GM12864 (cell line): Measurements from ENCODE around the gene HMG20A.

Source experiments
- DNase-seq: peaks from one replicate; pipeline ENCODE4 v3.0.0-alpha.2; 2011; ENCODE audit warnings: low read depth
- H3K4me3 ChIP-seq: 2 replicates; pipeline ENCODE4 v1.5.1; 2011; ENCODE audit warnings: mild to moderate bottlenecking, low read depth, low read length, control low read depth
- TF ChIP-seq, protein P1 (sequence below): IDR thresholded peaks from 2 replicates; pipeline ENCODE4 v1.5.1; 2011; ENCODE audit warnings: low read depth, mild to moderate bottlenecking, moderate library complexity, low read length, control low read depth, inconsistent platforms; ENCODE audit errors: missing control alignments

Gene HMG20A

DNA sequence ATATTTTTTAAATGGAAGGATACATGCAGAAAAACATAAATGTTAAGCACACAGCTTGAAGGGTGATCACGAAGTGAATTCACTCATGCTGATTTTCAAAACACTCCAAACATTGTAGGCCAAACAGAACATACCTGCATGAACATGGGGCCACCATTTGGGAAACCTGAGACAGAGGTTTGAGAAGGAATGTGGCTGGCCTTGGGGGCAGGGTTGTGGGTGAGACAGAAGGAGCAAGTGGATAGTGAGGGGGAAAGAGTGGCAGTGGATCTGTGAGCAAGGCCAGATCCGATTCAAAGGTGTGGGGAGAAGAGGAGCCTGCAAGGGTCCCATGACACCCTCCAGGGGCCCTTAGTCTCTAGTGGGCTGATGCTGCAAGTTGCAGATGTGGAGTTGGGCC is 94.9 kb downstream of the HMG20A start:
- no peak for DNase-seq
- TF ChIP-seq, protein P1, sequence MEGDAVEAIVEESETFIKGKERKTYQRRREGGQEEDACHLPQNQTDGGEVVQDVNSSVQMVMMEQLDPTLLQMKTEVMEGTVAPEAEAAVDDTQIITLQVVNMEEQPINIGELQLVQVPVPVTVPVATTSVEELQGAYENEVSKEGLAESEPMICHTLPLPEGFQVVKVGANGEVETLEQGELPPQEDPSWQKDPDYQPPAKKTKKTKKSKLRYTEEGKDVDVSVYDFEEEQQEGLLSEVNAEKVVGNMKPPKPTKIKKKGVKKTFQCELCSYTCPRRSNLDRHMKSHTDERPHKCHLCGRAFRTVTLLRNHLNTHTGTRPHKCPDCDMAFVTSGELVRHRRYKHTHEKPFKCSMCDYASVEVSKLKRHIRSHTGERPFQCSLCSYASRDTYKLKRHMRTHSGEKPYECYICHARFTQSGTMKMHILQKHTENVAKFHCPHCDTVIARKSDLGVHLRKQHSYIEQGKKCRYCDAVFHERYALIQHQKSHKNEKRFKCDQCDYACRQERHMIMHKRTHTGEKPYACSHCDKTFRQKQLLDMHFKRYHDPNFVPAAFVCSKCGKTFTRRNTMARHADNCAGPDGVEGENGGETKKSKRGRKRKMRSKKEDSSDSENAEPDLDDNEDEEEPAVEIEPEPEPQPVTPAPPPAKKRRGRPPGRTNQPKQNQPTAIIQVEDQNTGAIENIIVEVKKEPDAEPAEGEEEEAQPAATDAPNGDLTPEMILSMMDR = no peak
- H3K4me3 ChIP-seq = no peak overlapping the region

DNA sequence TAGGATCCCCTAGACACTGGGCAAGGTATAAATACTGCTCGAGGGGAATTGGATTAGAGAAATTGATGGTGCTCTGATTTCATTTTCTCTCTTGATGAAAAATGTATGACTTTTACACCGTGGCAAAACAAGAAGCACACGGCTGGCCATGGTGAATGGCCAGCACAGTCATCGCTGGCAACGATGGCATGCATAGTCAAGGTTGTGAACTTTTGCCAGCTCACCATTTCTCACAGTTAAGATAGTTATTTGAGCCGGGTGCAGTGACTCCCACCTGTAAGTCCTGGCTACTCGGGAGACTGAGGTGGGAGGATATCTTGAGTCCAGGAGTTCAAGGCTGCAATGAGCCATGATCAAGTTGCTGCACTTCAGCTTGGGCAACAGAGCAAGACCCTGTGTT is 95.4 kb downstream of the HMG20A start:
- no peak overlapping the region for H3K4me3 ChIP-seq
- DNase-seq = no peak
- TF ChIP-seq, protein P1 = no peak

DNA sequence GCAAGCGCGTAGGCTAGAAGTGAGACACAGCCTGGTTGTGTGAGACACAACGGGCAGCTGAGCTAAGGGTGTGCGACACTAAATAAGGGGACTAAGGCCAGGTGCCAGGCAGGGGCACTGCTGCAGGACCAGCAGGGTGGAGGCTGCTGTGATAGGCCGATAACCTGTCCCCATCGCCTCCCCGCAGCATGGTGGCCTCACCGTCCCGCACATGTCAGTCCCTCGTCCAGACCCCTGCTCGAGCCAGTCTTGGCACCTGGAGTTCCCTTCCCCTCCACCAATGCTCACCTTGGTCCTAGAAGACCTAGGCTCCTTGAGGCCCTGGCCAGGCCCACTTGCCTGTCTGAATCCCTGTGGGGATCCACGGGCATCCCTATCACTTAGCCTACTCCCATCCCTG is 96.1 kb downstream of the HMG20A start:
- H3K4me3 ChIP-seq = no peak overlapping the region
- TF ChIP-seq, protein P1 = no peak
- no peak for DNase-seq

DNA sequence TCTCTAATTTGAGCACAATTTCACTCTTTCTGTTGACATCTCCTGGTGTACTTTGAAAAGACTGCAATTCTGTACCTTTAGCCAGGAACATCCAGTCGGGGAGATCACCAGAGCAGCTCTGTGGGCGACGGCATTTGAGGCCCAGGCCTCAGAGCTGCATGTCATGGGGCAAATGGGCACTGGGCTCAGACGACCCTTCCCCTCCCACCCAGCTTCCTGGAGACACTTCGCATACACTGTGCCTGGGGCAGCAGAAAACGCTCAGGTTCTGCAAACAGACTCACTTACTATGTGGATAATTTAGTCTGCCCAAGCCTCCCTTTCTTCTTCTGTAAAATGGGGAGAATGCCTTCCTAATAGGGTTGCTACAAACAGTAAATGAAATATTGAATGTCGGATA is 96.9 kb downstream of the HMG20A start:
- TF ChIP-seq, protein P1 = no peak

DNA sequence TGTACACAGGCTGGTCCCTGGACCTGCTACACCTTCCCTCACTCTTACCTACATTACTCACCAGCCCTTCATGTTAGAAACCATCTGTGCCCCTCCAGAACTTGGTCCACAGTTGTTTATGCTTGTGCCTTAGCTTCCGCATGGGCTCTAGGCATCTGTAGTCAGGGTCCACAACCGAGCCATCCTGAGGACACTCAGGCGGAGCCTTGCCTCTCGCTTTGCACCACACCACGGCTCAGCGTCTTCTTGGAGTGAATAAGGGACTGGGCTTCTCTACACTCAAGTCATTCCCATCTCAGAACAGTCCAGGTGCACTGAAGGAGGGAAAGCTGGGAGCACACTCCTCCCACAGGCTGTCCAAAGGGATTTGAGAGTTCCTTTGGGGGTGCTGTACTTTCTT is 97.8 kb downstream of the HMG20A start:
- DNase-seq = no peak
- TF ChIP-seq, protein P1 = no peak
- no peak overlapping the region for H3K4me3 ChIP-seq

More for the DNA sequence above, 96.9 kb downstream of the HMG20A start:
- no peak overlapping the region for H3K4me3 ChIP-seq
- DNase-seq = no peak

DNA sequence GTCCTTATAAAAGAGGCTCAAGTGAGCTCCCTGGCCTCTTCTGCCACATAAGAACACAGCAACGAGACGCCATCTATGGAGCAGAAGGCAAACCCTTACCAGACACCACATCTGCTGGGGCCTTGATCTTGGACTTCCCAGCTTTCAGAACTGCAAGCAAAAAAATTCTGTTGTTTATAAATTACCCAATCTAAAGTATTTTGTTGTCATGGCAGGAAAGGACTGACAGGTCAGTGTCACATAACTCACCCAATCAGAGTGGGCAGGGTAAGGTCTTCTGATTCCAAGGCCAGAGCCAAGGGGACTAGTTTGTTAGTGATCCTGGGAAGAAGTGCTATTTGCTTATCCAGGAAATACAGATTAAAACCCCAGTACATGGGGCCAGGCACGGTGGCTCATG is 98.9 kb downstream of the HMG20A start:
- DNase-seq = no peak
- no peak overlapping the region for H3K4me3 ChIP-seq
- TF ChIP-seq, protein P1 = no peak

DNA sequence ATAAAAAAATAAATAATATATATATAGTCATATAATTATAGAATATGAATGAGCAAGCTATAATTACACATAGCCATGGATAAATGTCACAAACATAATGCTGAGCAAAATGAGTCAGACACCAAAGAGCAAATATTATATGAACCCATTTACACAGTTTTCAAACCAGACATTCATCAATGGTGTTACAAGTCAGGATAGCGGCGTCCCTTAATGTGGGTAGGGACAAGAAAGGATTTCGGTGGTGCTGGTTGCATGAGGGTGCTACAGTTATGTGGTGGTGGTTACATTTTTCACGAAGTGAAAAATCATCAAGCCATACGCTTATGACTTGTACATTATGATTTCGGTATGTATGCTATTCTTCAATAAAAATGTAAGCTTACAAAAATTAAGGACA is 100.5 kb downstream of the HMG20A start:
- DNase-seq = no peak
- no peak overlapping the region for H3K4me3 ChIP-seq
- TF ChIP-seq, protein P1 = no peak
